Motor neuron (in vitro differentiated cells): ENCODE data around the gene MYCL. TPM values are rescaled to one million over a fixed set of nuclear protein-coding genes. Genes with fewer than 3 reads are reported as not detected.

Source experiments
- ATAC-seq, 8 experiments: fragments of 200-7000 bp; cut with Tn5 transposase; replicated peaks in 6 of 8; 2 replicates each; pipeline ENCODE4 v1.8.0; 2021; ENCODE audit warnings: mild to moderate bottlenecking in 8 of 8, moderate library complexity in 8 of 8
- H3K27ac ChIP-seq, 2 donors: fragments of 250-450 bp; sonication (Bioruptor Pico); 2 replicates each; pipeline ENCODE4 v1.9.0; 2021; ENCODE audit warnings: antibody characterized with exemption in 2 of 2, mild to moderate bottlenecking in 2 of 2, moderate library complexity in 1 of 2
- H3K4me1 ChIP-seq, 2 donors: fragments of 250-450 bp; sonication (Bioruptor Pico); replicated peaks in 1 of 2; 2 replicates each; pipeline ENCODE4 v1.6.1; 2021; ENCODE audit warnings: antibody characterized with exemption in 2 of 2, mild to moderate bottlenecking in 2 of 2, moderate library complexity in 1 of 2
- H3K4me3 ChIP-seq, 5 donors: fragments of 250-450 bp; sonication (Bioruptor Pico); 2 replicates each; pipeline ENCODE4 v1.9.0; 2021; ENCODE audit warnings: antibody characterized with exemption in 5 of 5, mild to moderate bottlenecking in 5 of 5, moderate library complexity in 4 of 5
- WGBS, 10 experiments: fragments of 450-650 bp; shearing (Covaris generic); methylation state at CpG; one replicate each; pipeline ENCODE4 v1.0.0; 2022; 5-methylcytosine and 5-hydroxymethylcytosine counted together
- in situ Hi-C, 9 experiments: fragments of 400-800 bp; cut with MboI; loops; one replicate each; pipeline ENCODE4 v1.15.0; 2021; ENCODE audit warnings: low sequenced_read_pairs in 9 of 9, low pct_unique_long_range_greater_than_20kb in 2 of 9; ENCODE audit not compliant: unreplicated experiment in 9 of 9
- total RNA-seq, 8 experiments: library from RNA; unstranded; fragments of 300-600 nt; gene quantifications; 2 replicates each; pipeline versions ENCODE4 v1.2.3 to v1.2.4, GENCODE V29; 2022

Gene MYCL, protein sequence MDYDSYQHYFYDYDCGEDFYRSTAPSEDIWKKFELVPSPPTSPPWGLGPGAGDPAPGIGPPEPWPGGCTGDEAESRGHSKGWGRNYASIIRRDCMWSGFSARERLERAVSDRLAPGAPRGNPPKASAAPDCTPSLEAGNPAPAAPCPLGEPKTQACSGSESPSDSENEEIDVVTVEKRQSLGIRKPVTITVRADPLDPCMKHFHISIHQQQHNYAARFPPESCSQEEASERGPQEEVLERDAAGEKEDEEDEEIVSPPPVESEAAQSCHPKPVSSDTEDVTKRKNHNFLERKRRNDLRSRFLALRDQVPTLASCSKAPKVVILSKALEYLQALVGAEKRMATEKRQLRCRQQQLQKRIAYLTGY
- total RNA-seq, result 10 to 100 TPM in 5 of 8 experiments, under 1 TPM in 3; 0.18 to 85.1 (median 33.6) TPM

GRCh38 chr1:39901714-39902459 lies at the start of gene MYCL:
Gene MYCL, minus strand, starts transcription at chr1:39901917. Its CDS starts 483 bp downstream, at chr1:39901434.
- H3K4me1 ChIP-seq, result peaks cover 14 to 16% of the 10 kb centered on the region in 2 donors
- H3K27ac ChIP-seq, result peak within 1 kb of the TSS; percentile 60 to 71
- in situ Hi-C loops, result no loop called here
- WGBS, 10 experiments, result 0 to 2% (median 0%) methylated on average over 1 to 13 of the region's 92 CpGs; no CpG with 5 or more reads in 6 of the 10 experiments
- peak within 1 kb of the TSS; percentile 67 to 96 (median 77) for H3K4me3 ChIP-seq
- ATAC-seq, result peak; percentile 67 to 80 (median 75)

DNA sequence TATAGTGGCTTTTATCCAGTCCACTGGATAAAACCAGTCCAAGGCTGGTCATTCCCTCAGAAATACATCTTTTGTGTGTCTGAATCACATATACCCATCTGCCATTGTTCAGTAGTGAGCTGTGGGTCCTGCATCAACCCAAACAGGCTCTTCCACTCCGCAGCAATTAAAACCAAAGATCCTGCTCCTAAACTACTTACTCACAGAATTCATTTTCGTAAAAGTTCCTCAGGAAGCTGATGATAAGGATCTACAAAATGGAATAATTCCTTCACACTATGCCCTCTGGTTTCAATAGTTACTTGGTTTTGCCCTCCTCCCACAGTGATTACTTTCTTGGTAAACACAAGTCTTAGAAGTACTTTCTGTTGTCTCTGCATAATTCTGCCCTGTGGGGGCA lies 48.2 kb upstream of the MYCL start:
- 33 to 100% (median 91%) methylated on average over 1 to 2 of the region's 2 CpGs; no CpG with 5 or more reads in 4 of the 10 experiments for WGBS, 10 experiments
- no peak overlapping the region for H3K4me3 ChIP-seq
- ATAC-seq, result peak in 1 of 8 experiments; percentile 23
- in situ Hi-C loops, result loop anchor here in 2 of 9 experiments (25.0 kb wide), 1 partner anchor 138 kb away; no protein-coding TSS in a partner anchor
- no peak overlapping the region for H3K27ac ChIP-seq
- peaks cover 23 to 31% of the 10 kb centered on the region in 2 donors for H3K4me1 ChIP-seq

- ATAC-seq, result no peak
- H3K27ac ChIP-seq, result no peak overlapping the region
- no peak overlapping the region for H3K4me3 ChIP-seq
- in situ Hi-C loops, result no loop called here
- H3K4me1 ChIP-seq, result peaks cover 4 to 8% of the 10 kb centered on the region in 2 donors
- WGBS, 10 experiments, result 0 to 88% (median 58%) methylated on average over 1 to 4 of the region's 4 CpGs; no CpG with 5 or more reads in 1 of the 10 experiments
These were observed 45.5 kb upstream of the MYCL start for GRCh38 chr1:39947260-39947659.

DNA sequence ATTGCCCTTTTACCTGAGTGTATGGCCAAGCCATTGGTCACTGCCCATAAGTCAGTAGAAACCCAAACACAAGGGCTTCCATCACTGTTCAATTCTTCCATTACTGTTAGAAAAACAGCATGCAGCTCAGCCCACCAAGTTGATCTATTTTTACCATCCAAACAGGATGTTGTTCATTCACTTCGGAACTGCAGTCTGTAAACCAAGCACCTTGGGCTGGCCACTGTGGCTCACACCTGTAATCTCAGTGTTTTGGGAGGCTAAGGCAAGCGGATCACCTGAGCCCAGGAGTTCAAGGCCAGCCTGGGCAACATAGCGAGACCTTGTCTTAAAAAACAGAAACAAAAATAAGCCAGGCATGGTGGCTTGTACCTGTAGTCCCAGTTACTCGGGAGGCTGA lies 44.5 kb upstream of the MYCL start:
- Histone ChIP-seq H3K4me1 (no peaks in the 10 kb centered on the region), H3K4me3 (no peak overlapping the region), H3K27ac (no peak overlapping the region)
- no peak for ATAC-seq
- in situ Hi-C loops, result no loop called here
- WGBS, 10 experiments, result 40 to 100% (median 88%) methylated on average over 1 to 4 of the region's 4 CpGs; no CpG with 5 or more reads in 1 of the 10 experiments

GRCh38 chr1:39944410-39945112 lies 42.8 kb upstream of the MYCL start:
- in situ Hi-C loops, result no loop called here
- no peak for ATAC-seq
- no peak overlapping the region for H3K4me3 ChIP-seq
- no peak overlapping the region for H3K27ac ChIP-seq
- 6 to 88% (median 68%) methylated on average over 3 to 8 of the region's 8 CpGs; no CpG with 5 or more reads in 1 of the 10 experiments for WGBS, 10 experiments
- no peaks in the 10 kb centered on the region for H3K4me1 ChIP-seq

GRCh38 chr1:39943471-39944290 lies 42.0 kb upstream of the MYCL start:
- in situ Hi-C loops, result no loop called here
- Histone ChIP-seq H3K4me3 (no peak overlapping the region), H3K4me1 (no peaks in the 10 kb centered on the region), H3K27ac (no peak overlapping the region)
- no peak for ATAC-seq
- WGBS, 10 experiments, result 53 to 95% (median 83%) methylated on average over 6 to 14 of the region's 14 CpGs; no CpG with 5 or more reads in 1 of the 10 experiments

DNA sequence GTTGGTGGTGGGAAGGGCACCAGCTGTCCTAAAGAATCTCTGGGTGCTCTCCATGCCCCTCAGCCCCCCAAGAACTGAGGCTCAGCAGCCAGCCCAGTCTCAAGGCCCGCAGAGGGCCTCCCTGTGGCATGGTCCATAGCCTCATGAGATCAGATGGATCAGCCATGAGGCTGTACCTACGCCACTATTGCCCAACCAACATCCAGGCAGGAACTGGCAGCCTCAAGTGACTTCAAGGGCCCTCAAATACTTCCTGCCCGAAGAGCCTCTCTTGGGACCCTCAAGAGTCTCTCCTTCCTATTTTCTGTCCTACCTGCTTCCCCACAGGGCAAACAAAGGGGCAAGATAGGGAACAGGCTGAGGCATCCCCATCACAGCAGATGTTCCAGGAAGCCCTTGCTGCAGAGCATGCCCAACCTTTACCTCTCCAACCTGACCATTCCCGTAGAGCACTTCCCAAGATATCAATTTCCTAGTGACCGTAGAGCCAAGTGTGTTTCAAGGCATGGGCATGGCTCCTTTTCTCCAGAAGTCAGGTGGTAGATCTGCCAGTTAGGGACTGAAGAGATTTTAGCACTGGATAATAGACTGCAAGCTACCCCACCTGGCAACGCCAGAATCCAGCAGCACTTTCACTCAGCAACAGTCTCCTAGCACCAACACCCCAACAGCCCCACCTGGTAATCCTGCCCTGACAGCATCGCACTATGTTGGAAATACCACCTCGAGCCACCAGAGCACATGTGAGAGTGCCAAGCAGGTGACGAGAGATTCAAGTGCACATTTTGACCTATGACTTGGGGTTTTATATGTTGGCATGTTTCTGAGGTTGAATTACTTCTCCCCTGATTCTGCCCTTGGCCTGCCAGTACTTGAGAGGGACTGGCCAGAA lies 39.5 kb upstream of the MYCL start:
- H3K4me3 ChIP-seq, result no peak overlapping the region
- no peaks in the 10 kb centered on the region for H3K4me1 ChIP-seq
- H3K27ac ChIP-seq, result no peak overlapping the region
- in situ Hi-C loops, result no loop called here
- ATAC-seq, result no peak
- 38 to 100% (median 81%) methylated on average over 1 to 9 of the region's 9 CpGs; no CpG with 5 or more reads in 3 of the 10 experiments for WGBS, 10 experiments

- in situ Hi-C loops, result no loop called here
- peak in 1 of 8 experiments; percentile 36 for ATAC-seq
These were observed 38.5 kb upstream of the MYCL start for GRCh38 chr1:39940253-39940652.

GRCh38 chr1:39938856-39939255 lies 37.1 kb upstream of the MYCL start:
- ATAC-seq, result no peak
- Histone ChIP-seq H3K27ac (no peak overlapping the region), H3K4me3 (no peak overlapping the region), H3K4me1 (no peaks in the 10 kb centered on the region)
- 84 to 100% (median 94%) methylated on average over 1 to 8 of the region's 8 CpGs; no CpG with 5 or more reads in 2 of the 10 experiments for WGBS, 10 experiments
- in situ Hi-C loops, result no loop called here

More at GRCh38 chr1:39940253-39940652, 38.5 kb upstream of the MYCL start:
- Histone ChIP-seq H3K4me3 (no peak overlapping the region), H3K27ac (no peak overlapping the region), H3K4me1 (no peaks in the 10 kb centered on the region)
- WGBS, 10 experiments, result 58 to 100% (median 88%) methylated on average over 1 to 5 of the region's 5 CpGs; no CpG with 5 or more reads in 1 of the 10 experiments

GRCh38 chr1:39936724-39937491 lies 35.2 kb upstream of the MYCL start:
- no peak overlapping the region for H3K4me3 ChIP-seq
- no peak for ATAC-seq
- no peaks in the 10 kb centered on the region for H3K4me1 ChIP-seq
- no peak overlapping the region for H3K27ac ChIP-seq
- WGBS, 10 experiments, result 71 to 100% (median 90%) methylated on average over 1 to 2 of the region's 2 CpGs; no CpG with 5 or more reads in 7 of the 10 experiments
- in situ Hi-C loops, result no loop called here
